Tibial artery (tissue), 4 donors: ENCODE results near the gene RAB22A.

Experiments
- DNase-seq, 2 donors: peaks; one replicate each; pipeline ENCODE4 v3.0.0-alpha.2; 2019
- H3K27ac ChIP-seq, 2 donors: fragments of 200-600 bp; sonication (generic) in 1 of 2; 1 replicate in 1 of 2; 2 replicates in 1 of 2; pipeline ENCODE4 v1.5.1; 2018 to 2019; ENCODE audit warnings: mild to moderate bottlenecking in 1 of 2
- H3K27me3 ChIP-seq, 2 donors: fragments of 200-600 bp; sonication (generic) in 1 of 2; one replicate each; pipeline versions ENCODE4 v1.5.1 to v1.6.0; 2016 to 2019
- H3K36me3 ChIP-seq, 3 donors: fragments of 200-600 bp; sonication (generic) in 2 of 3; one replicate each; pipeline ENCODE4 v1.5.1; 2016 to 2019; ENCODE audit warnings: mild to moderate bottlenecking in 2 of 3
- H3K4me1 ChIP-seq, 4 donors: fragments of 200-600 bp; sonication (generic) in 2 of 4; 1 replicate in 3 of 4; 2 replicates in 1 of 4; pipeline ENCODE4 v1.5.1; 2016 to 2019
- H3K4me3 ChIP-seq, 2 donors: fragments of 200-600 bp; sonication (generic) in 1 of 2; 1 replicate in 1 of 2; 2 replicates in 1 of 2; pipeline ENCODE4 v1.5.1; 2018 to 2019; ENCODE audit warnings: mild to moderate bottlenecking in 2 of 2
- H3K9me3 ChIP-seq, 3 donors: fragments of 200-600 bp; sonication (generic) in 1 of 3; one replicate each; pipeline ENCODE4 v1.5.1; 2016 to 2019
- CTCF ChIP-seq, 2 experiments: fragments of 200-600 bp in 1 of 2; fragments of 450-650 bp in 1 of 2; IDR thresholded peaks; one replicate each; pipeline ENCODE4 v1.5.1; 2017 to 2019; ENCODE audit warnings: antibody characterized with exemption in 2 of 2, mild to moderate bottlenecking in 1 of 2, moderate library complexity in 1 of 2
- intact Hi-C: fragments of 100-400 bp; cut with DNase I; formaldehyde crosslinking; loops from one replicate; pipeline ENCODE4 v1.15.0; 2023; ENCODE audit warnings: low total_unique reads

The RAB22A gene

GRCh38 chr20:58390659-58391035, 81.1 kb downstream of the RAB22A start:
- H3K27me3 ChIP-seq = no peaks in the 10 kb centered on the region
- TF ChIP-seq CTCF (IDR thresholded peaks at IDR 0.05) = no peak
- H3K36me3 ChIP-seq = no peaks in the 10 kb centered on the region
- no peak overlapping the region for H3K4me3 ChIP-seq
- H3K9me3 ChIP-seq = no peaks in the 10 kb centered on the region
- H3K4me1 ChIP-seq = peaks cover 0 to 40% (median 23%) of the 10 kb centered on the region in 4 donors
- no peak for DNase-seq
- intact Hi-C loops = loop anchor here (10.0 kb wide), 1 partner anchor 254 kb away; no protein-coding TSS in a partner anchor
- no peak overlapping the region for H3K27ac ChIP-seq

GRCh38 chr20:58392286-58392685, 82.8 kb downstream of the RAB22A start:
- H3K27ac ChIP-seq = no peak overlapping the region
- H3K36me3 ChIP-seq = no peaks in the 10 kb centered on the region
- no peaks in the 10 kb centered on the region for H3K27me3 ChIP-seq
- H3K4me1 ChIP-seq = peaks cover 0 to 44% (median 23%) of the 10 kb centered on the region in 4 donors
- TF ChIP-seq CTCF (IDR thresholded peaks at IDR 0.05) = no peak
- H3K4me3 ChIP-seq = no peak overlapping the region
- H3K9me3 ChIP-seq = no peaks in the 10 kb centered on the region
- intact Hi-C loops = loop anchor here (10.0 kb wide), 1 partner anchor 253 kb away; no protein-coding TSS in a partner anchor
- no peak for DNase-seq

GRCh38 chr20:58393299-58393698, 83.8 kb downstream of the RAB22A start:
- intact Hi-C loops = loop anchor here (10.0 kb wide), 1 partner anchor 252 kb away; no protein-coding TSS in a partner anchor
- Histone ChIP-seq H3K27ac (no peak overlapping the region), H3K27me3 (no peaks in the 10 kb centered on the region), H3K4me1 (peaks cover 0 to 44% (median 25%) of the 10 kb centered on the region in 4 donors), H3K4me3 (no peak overlapping the region), H3K9me3 (no peaks in the 10 kb centered on the region), H3K36me3 (no peaks in the 10 kb centered on the region)
- no peak for TF ChIP-seq CTCF (IDR thresholded peaks at IDR 0.05)
- no peak for DNase-seq

GRCh38 chr20:58394801-58395200, 85.3 kb downstream of the RAB22A start:
- TF ChIP-seq CTCF (IDR thresholded peaks at IDR 0.05) = no peak
- intact Hi-C loops = loop anchor here (10.0 kb wide), 1 partner anchor 250 kb away; no protein-coding TSS in a partner anchor
- no peaks in the 10 kb centered on the region for H3K9me3 ChIP-seq
- no peaks in the 10 kb centered on the region for H3K27me3 ChIP-seq
- DNase-seq = no peak
- H3K36me3 ChIP-seq = no peaks in the 10 kb centered on the region
- H3K4me1 ChIP-seq = peaks cover 0 to 47% (median 27%) of the 10 kb centered on the region in 4 donors
- no peak overlapping the region for H3K27ac ChIP-seq
- H3K4me3 ChIP-seq = no peak overlapping the region

- H3K4me1 ChIP-seq = peaks cover 0 to 39% (median 20%) of the 10 kb centered on the region in 4 donors
- no peaks in the 10 kb centered on the region for H3K27me3 ChIP-seq
Observed at GRCh38 chr20:58395604-58396003, 86.1 kb downstream of the RAB22A start.

More at GRCh38 chr20:58395604-58396003, 86.1 kb downstream of the RAB22A start:
- H3K9me3 ChIP-seq = no peaks in the 10 kb centered on the region
- no peak for DNase-seq
- no peak overlapping the region for H3K4me3 ChIP-seq
- H3K36me3 ChIP-seq = no peaks in the 10 kb centered on the region
- intact Hi-C loops = loop anchor here (10.0 kb wide), 1 partner anchor 249 kb away; no protein-coding TSS in a partner anchor
- no peak overlapping the region for H3K27ac ChIP-seq
- no peak for TF ChIP-seq CTCF (IDR thresholded peaks at IDR 0.05)
